ENCODE results near the gene VAMP4.
"Not testable (repeated sequence)": the region's sequence is repeated elsewhere in the genome, so short reads cannot be mapped to it uniquely, and the experiment has no call there.

The VAMP4 gene

DNA sequence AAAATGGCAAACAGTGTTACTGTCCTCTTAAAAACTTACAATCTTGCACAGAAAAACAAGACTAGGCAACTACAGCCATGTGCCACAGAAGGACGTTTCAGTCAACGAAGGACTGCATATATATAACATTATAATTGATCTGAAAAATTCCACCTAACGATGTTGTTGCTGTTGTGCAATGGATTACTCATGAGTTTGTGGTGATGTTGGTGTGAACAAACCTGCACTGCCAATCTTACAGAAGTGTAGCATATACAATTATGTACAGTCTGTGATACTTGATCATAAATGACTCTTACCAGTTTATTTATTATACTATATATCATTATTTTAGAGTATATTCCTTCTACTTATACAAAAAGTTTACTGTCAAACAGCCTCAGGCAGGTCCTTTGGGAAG lies 6.8 kb upstream of the VAMP4 start:
- DNase-seq = no peak

- peak; percentile 69 for DNase-seq
Measured at GRCh38 chr1:171744986-171745385, 3.1 kb upstream of the VAMP4 start.

- DNase-seq = peak; percentile 66
Measured at GRCh38 chr1:171743081-171743870, 1.4 kb upstream of the VAMP4 start.

- DNase-seq = peak; percentile 31
Measured at GRCh38 chr1:171742577-171742922, 685 bp upstream of the VAMP4 start.

- peak; percentile 57 for DNase-seq
Measured at GRCh38 chr1:171740987-171741871, 636 bp downstream of the VAMP4 start.

DNA sequence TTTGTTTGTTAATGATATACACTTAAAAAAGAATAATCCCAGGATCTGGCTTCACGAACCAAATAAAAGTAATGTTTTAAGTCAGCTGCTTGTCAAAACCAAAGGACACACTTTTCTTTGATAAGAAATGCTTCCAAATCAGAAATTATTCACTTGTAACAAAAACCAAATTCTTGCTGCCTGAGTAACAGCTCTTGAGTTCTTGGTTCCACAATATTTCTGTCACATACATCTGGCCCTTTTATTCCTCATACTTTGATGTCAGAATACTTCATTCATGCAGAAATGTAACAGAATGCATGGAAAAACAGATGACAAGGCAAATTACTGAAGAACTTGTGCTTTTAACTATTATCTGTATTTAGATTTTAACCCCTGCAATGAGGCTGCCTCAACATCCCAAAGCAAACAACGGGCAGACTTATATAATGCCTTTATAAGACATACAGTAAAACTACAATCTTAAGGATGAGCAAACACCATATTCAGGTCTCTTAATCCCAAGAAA lies 1.5 kb downstream of the VAMP4 start:
- no peak for DNase-seq

DNA sequence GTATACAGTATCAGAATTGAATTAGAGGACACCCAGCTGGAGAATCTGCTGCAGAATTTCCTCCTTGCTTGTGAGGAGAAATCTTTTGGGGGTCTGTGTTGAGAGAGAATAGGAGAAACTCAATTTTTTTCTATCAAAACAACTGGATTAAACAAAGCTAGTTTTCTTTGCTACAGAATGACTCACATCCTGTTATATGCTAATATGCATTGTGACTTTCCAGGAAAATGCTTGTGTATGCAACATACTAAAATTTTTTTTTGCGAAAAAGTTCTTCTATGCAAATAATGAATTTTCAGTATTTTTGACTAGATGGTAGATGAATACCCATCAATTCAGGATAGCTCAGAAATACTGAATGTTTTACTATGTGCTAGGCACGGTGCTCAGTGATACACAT lies 2.2 kb downstream of the VAMP4 start:
- peak; percentile 43 for DNase-seq

- DNase-seq = no peak
Measured at GRCh38 chr1:171738911-171739310, 3.0 kb downstream of the VAMP4 start.

DNA sequence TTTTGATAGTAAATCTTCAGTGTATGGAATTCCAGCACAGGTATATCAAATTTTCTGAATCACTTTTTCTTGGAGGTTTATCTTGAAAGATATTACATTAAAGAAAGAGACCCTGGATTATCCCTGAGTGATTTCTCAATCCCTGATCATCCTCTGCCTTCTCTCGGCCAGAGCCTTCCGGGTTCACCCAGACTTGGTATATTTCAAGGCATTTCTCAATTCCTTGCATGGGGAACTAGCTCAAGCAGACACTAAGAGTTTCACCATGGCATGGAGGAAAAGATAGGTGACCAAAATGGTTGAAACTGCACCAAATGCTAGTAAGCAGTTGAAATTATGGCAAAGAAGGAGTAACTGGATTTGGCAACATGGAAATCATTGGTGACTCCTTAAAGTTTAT lies 5.7 kb downstream of the VAMP4 start:
- DNase-seq = peak; percentile 36

DNA sequence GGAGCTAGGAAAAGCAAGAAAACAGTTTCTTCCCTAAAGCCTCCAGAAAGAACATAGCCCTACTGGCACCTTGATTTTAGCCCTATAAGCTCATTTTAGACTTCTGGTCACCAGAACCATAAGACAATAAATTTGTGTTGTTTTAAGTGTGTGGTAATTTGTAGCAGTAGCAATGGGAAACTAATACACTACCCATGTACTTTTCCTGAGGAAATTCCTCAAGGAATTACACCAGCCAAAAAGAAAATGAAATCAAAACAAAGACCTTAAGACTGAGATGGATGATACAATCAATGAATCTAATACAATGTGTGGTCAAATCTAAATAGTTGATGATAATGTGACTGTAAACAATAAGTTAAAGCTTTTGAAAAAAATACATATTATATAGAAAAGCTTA lies 11.8 kb downstream of the VAMP4 start:
- DNase-seq = no peak

GRCh38 chr1:171727778-171728177 lies 14.1 kb downstream of the VAMP4 start:
- no peak for DNase-seq

GRCh38 chr1:171723180-171723579 lies 18.7 kb downstream of the VAMP4 start:
- not testable (repeated sequence) for DNase-seq

GRCh38 chr1:171718848-171719247 lies 23.0 kb downstream of the VAMP4 start:
- DNase-seq = no peak

DNA sequence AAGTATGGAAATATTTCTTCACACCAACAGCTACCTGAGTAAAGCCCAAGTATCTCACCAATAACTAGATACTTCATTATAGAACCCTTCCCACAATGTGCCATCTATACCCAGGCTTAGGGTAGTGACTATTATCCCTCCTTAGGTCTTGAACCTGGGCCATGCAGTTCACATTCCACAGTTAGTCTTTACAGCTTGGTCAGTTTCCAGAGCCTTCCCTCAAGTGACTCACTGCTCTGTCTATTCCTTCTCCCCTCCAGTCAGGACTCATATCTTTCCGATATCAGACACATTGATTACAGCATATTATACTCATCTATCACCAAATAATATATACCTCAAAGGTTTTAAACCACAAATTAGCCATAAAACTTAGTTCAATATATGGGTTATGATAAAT lies 23.6 kb downstream of the VAMP4 start:
- DNase-seq = no peak

DNA sequence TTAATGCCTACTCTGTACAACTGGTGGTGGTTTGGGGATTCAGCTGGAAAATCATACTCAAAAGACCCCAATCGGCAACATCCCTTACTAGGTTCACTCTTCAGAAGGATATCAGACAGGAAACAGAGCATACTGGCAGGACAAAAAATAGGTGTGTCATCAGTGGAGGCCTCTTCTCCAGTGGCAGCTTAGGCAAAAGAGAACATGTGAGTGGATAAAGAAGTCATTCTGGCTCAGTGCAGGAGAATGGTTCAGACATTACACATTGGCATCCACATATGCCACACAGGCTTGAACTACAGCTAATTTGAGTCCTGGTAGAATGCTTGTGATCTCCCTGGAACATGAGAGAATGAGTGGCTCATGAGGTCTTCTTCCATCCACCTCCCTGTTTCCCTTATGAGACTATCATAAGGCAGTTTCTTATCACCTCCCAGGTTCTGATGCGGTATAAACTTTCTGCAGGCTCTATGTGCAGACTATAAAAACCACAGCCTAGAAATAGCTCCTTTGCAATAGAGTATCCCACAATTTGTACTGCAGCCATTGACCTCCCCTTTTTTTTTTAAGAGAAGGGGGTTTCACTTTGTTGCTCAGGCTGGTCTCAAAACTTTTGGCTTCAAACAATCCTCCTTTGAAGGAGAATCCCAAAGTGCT lies 24.7 kb downstream of the VAMP4 start:
- no peak for DNase-seq

DNA sequence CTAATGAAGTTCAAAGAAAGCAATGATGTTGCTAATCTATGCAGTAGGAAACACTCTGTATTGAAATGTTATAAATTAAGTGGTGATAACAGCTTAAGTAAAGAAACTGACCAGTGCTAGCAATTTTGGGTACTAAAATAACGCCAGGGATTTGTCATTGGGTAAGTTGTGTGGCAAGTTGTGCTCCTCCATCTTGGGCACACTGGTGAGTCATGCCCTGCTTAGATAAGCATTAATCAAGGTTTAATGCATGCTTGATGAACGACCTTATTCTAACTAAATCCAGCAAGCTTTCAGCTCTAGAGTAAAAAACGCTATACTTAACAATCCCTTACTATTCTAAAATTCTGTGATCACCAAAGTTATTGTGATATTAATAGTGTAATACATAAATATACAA lies 25.2 kb downstream of the VAMP4 start:
- DNase-seq = no peak

GRCh38 chr1:171715813-171716251 lies 26.0 kb downstream of the VAMP4 start:
- peak; percentile 23 for DNase-seq

DNA sequence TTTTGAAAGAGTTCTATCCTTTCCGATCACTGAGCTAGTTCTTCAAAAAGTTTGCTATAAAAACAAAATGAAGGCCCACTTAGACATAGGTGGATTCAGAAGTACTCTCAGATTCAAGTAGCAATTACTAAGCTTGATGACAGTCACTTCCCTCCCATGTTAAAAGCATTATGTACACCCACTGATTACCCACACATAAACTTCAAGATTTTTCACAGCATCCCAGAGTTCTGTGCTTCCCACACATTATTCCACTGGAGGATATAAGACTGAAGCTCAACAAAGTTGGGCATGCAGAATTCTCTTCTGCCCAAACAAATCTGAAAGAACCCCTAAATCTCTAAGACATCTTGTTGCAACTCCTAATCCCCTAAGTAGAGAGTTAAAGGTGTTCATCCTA lies 29.5 kb downstream of the VAMP4 start:
- no peak for DNase-seq

DNA sequence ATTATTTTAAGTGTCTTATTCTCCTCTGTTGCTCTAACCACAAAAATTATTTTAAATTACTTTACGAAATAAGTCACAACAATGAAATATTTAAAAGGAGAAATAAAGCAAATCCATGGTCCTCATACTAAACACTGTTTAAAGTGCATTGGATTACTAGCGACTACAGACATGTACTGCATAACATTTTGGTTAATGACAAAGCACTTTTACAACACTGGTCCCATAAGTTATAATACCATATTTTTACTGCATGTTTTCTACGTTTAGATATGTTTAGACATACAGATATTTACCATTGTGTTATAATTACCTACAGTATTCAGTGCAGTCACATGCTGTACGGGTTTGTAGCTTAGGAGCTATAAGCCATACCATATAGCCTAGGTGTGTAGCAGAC lies 30.2 kb downstream of the VAMP4 start:
- no peak for DNase-seq

- no peak for DNase-seq
Measured at GRCh38 chr1:171707583-171707982, 34.3 kb downstream of the VAMP4 start.

GRCh38 chr1:171702598-171702997 lies 39.3 kb downstream of the VAMP4 start:
- no peak for DNase-seq

DNA sequence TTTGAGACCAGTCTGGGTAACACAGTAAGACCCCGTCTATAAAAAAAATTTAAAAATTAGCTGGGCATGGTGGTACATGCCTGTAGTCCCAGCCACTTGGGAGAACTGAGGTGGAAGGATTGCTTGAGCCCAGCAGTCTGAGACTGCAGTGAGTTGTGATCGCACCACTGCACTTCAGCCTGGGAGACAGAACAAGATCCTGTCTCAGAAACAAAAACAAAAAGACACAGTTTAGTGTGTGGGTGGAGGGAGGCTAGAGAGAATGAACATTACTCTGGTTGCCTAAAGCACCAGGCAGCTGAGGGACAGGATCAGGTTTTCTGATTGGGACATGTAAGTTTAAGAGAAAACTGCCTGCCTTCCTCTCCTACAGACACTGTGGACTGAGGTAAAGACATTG lies 42.3 kb downstream of the VAMP4 start:
- DNase-seq = no peak

DNA sequence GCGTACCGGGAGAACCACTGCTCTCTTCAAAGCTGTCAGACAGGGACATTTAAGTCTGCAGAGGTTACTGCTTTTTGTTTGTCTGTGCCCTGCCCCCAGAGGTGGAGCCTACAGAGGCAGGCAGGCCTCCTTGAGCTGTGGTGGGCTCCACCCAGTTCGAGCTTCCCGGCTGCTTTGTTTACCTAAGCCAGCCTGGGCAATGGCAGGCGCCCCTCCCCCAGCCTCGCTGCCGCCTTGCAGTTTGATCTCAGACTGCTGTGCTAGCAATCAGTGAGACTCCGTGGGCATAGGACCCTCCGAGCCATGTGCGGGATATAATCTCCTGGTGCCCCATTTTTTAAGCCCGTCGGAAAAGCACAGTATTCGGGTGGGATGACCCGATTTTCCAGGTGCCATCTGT lies 46.1 kb downstream of the VAMP4 start:
- DNase-seq = not testable (repeated sequence)
